HuH-7.5 (cell line): ENCODE results near the gene CELF2.

Experiments used
- DNase-seq: peaks from one replicate; pipeline ENCODE4 v3.0.0; 2011; ENCODE audit warnings: low spot score

The CELF2 gene

DNA sequence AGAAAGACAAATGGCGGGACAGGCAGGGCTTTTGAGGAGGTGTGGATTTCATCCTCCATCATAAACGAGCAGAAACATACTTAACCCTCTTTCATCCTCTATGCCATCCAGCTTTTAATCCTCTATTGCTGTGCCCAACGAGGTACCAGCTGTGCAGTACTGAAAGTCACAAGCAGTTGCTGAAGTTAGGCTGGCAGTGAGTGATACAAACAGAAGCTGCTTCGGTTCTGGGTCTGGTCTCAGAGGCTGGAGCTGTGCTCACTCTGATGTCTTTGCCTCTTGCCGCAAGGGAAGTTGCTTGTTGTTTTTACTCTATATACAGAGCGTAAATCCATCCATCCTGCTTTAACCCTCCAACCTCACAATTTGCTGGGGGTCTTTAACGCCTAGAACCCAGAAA lies 235.2 kb downstream of the CELF2 start:
- DNase-seq = no peak

DNA sequence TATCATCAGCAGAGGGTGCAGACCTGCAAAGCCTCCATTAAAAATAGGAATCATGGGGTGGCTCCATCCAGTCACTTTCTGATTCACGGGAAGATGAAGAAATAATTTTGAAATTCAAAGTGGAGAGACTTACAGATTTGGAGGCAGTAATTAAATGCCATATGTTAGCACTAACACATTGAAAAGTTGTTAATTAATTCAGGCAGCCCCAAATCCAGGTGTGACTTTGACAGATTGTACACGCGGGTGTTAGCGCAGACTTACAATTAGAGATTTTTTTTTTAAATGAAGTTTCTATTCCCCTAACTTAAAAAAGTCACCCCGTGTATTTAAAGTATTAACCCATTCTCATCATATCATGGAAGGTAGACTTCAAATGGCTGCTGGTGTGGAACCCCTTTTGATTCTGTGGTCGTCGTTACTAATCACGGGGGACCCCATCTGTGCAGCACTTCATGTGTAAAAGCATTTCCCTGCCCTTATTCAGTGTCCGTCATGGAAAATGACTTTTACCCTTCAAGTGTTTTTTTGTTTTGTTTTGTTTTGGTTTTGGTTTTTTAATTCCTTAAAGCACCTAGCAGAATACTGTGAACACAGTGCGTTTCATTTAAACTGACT lies 235.8 kb downstream of the CELF2 start:
- DNase-seq = no peak

DNA sequence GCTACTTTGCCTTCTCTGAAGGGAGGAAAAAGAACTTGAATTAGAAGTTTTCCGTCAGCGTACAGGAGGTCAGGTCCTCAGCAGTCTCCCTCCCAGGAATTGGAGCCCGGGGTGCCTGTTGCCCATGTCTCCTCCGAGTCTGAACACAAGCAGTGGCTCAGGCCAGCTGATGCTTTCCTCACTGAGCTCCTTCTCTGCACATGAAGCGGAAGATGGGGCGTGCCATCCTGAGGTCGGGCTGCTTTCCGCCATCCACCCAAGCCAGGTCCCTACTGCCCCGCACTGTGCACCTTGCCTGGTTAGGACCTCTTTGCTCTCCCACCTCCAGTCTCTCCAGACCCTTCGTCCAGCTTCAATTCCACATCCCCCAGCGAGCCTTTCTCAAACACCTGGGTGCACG lies 237.5 kb downstream of the CELF2 start:
- DNase-seq = no peak

DNA sequence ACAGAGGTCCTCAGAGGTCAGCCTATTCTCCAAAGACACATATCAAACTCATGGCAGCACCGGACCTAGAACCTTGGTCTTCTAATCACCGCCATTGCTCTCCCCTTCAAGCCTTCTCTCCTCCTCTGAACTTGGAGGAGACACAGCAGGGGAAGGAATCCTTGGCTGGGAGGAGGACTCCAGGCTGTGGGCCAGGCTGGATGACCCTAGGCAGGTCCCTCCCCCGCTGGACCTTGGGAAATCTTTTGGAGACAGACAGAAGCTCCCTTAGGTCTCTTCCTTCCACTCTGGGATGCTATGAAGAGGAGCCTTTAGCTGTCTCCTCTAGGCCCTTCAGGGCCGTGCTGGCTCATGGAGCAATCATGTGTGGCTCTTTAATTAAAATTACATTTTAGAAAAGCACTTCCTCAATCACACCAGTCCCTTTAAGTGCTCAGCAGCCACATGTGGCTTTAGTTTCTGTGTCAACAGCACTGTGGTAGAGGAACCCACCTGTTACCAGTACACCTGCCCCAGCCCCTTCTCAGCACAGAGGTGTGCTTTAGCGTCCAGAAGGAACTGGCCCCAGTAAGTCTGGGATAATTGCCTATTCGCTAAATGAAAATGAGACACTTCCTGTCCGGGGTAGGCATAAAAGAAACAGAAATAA lies 238.2 kb downstream of the CELF2 start:
- no peak for DNase-seq

DNA sequence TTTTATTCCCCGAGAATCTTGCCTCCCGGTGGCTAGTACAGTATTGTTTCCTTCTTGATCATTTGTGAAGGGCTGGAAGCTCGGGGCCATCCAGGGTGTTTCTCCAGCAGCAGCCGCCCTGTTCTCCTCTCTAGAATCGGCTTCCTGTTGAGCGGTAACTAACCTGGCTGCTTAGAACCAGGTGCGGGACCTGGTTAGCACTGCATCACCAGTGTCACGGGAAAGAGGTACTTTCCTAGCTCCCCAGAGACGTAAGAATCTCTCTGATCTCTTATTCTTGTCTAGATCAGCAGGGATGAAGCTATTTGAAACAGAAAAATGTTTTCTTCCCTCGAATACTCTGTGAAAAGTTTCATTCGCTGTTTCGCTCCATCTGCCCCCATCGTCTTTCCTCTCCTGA lies 239.2 kb downstream of the CELF2 start:
- DNase-seq = no peak

DNA sequence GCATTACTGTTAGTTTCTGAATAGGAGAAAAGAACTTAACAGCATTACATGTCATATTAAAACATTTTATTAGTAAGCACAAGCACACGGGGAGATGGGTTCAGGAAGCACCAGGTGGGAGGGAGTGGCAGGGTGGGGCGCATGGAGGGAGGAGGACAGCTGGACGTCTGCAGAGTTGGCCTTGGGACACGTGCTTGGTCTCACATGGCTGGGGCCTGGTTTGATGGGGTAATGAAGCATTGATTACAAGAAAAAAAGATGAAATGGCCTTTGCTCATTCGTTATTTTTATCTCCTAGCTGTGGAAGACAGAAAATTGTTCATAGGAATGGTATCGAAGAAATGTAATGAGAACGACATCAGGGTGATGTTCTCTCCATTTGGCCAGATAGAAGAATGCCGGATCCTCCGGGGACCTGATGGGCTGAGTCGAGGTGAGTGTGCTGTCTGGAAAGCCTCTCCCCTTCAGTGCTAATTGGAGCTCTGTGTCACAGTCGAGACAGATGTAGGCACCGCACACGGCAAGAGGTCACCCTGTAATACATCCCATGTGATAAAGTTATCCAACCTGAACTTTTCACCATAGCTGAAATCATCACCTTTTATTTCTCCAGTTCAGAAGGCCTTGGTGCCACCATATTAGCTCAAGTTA lies 239.9 kb downstream of the CELF2 start:
- no peak for DNase-seq

DNA sequence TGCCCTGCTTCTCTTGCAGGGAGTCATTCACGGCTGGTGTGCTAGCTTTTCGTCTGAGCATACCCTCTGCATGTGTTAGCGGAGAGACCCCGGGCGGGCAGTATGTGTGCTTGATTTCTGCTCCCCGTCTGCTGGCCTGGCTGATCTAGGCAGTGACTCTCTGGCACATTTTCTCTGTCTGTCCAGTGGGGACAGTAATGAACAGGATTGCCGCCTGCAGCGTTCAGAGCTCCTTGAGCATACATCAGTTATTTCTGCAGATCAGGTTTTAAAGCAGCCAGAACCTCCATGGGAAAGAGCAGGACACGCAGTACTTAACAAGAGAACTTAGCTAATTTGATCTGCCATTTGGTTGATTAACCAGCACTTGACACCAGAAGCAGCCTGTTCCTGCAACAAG lies 242.5 kb downstream of the CELF2 start:
- DNase-seq = peak; percentile 12

DNA sequence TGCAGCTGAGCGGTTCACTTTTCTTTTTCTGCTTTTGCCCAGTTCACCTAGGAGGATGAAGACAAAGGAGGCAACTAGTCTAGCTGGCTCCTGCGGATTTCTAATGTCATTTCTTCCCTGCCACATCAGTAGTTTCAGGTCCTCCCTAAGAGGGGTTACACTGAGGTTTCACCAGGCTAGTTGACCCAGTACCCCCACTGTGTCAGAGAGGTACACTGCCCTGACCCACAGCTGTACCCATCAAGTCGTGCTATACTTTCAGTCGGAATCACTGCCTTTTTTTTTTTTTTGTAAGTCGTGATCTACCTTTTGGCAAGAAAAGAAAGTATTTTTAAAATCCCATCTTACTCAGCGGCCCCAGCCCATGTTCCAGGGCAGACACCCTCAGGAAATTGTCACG lies 243.5 kb downstream of the CELF2 start:
- no peak for DNase-seq

DNA sequence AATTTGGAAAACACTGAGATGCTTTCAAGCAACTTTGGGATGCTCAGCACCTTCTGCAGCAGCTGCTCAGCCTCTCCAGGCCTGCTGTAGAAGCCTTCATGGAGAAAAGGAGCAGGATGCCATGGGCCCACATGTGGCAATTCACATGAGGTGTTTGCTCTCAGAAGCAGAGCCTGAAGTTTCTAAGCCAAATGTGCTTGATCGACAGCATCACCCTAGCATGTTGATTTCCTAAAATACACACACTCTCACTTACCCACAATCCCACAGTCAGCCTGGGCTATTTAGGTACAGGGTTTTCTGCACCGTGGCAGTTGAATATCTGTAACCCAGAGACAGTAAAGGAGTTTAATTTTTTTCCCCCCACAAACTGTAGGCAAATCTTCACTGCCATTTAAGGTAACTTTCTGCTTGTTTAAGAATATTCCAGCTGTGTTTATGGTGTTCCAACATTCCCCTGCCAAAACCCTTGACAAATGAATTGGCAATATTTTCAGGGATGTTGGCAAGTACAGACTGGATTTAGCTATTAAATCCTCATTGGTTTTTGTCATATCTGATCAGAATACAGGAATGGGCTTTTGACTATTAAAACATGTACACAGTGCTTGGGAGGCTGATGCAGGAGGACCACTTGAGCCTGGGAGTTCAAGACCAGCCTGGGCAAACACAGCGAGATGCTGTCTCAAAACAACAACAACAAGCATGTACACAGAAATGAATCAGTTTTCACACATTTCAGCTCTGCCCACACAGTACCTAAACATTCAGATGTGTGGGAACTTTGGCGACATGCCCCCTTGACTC lies 244.2 kb downstream of the CELF2 start:
- DNase-seq = no peak

DNA sequence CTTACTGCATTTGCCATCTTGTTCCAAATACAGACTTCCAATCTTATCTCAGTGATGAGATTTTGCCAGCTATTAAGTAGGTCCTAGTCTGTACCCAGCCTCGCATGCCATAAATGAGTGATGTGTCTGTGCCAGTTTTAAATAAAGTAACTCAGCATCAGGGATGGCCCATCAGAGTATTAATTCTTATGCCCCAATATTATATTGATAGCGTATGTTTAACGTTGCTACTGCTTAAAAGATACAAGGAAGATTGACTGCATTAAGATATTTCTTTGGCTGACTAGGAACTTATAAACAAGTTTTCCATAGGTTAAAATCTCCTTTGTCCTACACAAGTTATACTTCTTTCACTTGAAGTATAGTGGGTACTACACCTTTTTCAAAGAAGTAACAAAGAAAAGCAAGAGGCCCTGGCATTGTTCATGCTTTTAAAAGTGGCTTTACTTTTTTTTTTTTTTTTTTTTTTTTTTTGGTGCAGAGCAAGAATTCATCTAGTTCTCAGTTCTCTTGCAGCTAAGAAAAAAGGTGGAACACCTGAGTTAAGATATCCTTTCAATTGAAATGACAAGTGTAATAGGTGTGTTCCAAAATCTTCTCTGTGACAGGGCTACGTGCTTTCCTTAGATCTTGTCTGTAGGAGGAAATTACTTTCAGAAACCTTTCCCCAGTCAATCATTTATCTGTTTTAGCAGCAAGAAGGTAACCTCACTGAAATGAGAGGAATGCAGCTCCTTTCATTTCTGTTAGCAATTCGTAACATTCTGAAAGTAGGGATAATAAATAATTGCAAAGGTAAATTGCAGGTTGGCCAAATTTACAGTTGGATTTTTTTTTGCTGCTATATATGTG lies 245.0 kb downstream of the CELF2 start:
- no peak for DNase-seq

DNA sequence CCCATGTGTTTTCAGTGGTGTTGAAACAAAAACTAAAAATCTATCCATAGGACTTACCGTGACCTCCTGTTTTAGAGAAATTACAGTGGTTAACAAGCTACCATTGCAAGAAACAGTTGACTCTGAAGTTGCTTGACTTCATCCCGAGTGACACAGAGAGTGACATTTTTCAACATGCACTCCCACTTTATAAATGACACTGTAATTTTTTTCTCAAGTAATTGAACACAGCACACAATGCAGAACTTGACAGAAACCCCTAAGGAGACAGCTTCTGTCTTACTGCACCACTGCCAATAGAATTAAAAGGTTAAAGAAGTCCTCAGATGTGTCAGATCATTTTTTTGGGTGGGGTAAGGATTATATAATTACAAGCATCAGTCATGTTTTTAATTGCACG lies 246.1 kb downstream of the CELF2 start:
- no peak for DNase-seq

DNA sequence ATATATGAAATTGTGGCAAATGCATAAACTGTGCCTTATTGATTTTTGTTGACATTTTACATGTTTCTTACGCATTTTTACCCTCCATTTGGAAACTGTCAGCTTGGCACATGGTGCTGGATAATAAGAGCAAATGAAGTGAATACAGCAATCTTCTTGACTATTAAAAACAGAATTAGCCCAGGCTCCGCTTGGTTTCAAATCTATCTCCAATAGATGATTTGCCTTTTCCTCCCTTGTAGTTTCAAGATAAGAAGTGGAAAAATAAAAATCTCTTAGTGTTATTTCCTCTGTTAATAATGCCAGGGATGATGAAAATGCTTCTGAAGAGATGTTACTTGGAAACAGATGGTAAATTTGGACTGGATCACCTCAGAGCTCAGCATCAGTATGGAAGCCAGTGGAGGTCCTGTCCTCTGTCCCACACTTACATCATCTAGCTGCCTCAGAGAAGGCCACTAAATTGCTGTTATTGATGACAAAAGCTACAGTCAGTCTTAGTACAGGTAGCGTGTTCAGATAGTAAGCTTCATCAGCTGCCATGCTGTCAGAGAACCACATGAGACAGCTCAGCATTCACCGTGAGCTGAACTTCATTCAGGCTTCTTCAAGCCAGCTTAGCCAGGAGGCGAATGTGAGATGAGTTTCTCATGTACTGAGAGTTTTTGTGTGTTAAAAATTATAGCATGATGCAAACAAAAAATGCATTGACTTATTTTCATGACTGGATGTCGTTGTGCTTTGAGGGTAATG lies 246.8 kb downstream of the CELF2 start:
- no peak for DNase-seq

DNA sequence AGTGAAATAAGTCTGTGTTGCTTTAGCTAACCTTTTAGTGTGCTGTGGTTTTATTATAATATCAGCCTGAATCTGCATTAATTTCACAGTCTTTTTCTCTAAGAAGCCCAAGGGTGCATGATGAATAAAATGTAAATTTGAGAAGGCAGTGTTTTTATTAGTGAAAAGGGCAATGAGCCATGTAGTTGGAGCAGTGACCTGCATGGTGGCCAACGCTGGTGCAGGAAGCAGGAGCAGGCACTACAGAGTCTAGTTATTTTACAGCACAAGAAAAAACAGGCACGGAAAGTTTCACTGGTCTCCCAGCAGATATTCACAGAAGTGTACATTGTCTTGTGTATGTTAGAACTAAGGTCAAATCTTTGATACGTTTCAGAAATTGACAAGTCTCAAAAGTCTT lies 247.8 kb downstream of the CELF2 start:
- no peak for DNase-seq

DNA sequence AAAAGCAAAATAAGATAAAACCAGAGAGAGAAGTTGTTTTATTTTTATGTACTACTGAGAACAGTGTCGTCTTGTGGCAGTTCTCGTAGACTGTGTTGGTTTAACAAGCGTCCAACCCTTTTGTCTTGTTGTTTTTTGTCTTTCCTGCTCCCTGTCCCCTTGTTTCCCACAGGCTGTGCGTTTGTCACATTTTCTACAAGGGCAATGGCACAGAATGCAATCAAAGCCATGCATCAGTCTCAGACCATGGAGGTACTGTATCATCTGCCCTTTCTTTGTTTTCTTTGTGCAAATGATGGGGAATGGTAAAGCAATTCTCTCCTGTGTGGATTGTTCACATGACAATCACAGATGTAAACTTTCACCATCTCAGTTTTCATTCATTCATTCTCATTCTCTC lies 248.8 kb downstream of the CELF2 start:
- no peak for DNase-seq

DNA sequence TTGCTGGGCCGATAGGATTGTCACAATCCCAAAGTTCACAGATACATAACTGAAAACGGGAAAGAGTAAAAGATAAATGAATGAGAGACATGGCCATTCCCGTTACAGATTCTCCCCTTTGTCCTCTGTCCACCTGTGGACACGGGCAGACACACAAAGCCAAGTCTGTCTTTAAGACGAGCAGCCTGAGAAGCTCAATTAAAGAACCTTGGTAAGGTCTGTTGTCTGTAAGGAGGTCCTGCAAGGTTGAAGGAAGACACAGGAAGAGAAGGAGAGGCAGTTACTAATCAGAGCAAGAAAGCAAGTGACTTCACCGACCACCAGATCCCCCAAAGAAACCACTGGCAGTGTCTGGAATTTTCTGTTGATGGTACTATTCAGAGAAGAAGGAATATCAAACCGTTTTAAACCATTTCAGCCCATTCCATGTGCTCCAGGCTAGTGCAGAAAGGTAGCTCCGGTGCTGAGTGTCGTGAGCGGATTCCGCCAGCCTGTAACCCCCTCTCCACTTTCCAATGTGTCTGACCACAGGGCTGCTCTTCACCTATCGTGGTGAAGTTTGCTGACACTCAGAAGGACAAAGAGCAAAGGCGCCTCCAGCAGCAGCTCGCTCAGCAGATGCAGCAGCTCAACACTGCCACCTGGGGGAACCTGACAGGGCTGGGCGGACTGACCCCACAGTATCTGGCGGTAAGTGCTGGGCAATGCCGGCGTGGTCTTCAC lies 252.6 kb downstream of the CELF2 start:
- peak; percentile 63 for DNase-seq

DNA sequence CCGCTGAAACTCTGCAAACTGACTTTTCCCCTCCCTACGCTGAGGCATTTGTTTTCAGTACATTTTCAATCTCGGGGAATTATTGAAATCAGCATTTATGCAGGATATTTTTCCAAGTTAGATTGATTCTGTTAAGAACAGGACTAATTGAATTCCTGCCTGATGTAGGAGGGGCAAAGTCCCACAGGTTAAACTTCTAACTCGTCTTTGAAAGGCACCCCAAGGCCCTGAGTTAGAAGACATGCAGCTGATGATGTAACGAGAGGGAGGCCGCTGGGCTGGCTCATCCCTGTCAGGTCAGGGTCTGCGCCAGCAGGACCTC lies 253.1 kb downstream of the CELF2 start:
- DNase-seq = no peak

DNA sequence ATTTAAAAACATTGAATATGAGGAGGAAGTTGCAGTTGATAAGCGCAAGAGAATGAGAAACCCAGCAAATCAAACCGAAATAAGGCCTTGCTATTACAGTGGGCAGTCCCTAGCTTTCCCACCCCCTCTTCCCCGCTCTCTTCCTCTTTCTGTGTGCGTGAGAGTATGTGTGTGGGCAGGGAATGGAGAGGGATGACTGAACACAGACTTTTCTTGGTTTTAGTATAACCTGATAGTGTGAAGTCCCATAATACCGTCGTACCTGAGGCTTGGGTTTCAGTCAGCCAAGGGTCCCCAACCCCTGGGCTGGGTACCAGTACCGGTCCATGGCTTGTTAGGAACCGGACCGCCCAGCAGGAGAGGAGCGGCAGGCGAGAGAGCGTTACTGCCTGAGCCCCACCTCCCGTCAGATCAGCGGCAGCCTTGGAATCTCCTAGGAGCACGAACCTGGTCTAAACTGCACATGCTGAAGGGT lies 255.3 kb downstream of the CELF2 start:
- DNase-seq = no peak

DNA sequence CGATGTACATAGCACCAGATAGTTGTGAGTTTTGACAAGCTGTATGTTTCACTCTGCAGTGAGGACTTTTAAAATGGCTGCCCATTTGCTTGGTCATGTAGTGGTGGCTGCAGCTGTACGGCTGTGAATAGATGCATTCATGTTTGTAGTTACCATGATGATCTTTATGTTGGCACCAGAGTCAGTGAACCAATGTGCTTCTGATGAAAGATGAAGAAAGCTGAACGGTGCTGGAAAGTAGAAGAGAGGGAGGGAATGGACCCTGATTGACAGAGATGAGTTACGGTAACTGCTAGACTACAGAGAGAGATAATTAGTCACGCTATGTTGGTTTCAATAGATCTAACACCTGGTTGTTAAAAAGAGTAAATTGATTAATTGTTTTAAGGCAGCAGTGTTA lies 256.8 kb downstream of the CELF2 start:
- DNase-seq = no peak

DNA sequence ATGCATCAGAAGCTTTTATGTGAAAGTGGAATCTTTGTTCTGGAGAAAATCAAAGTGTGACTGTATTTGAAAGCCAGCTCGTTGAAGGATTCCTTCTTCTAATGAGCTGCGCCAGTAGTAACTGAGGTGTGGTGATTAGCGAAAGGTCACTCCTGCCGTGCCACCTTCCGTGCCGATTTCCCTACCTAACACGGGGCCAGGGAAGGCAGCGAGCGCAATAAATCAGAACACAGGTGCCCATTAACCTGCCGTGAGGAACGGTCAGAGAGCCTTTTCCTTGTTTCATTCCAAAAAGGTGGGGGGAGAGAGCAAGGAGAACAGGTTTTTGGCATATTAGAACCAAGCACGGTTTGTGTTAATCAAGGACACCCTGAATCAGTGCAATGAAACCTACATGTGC lies 258.0 kb downstream of the CELF2 start:
- no peak for DNase-seq

DNA sequence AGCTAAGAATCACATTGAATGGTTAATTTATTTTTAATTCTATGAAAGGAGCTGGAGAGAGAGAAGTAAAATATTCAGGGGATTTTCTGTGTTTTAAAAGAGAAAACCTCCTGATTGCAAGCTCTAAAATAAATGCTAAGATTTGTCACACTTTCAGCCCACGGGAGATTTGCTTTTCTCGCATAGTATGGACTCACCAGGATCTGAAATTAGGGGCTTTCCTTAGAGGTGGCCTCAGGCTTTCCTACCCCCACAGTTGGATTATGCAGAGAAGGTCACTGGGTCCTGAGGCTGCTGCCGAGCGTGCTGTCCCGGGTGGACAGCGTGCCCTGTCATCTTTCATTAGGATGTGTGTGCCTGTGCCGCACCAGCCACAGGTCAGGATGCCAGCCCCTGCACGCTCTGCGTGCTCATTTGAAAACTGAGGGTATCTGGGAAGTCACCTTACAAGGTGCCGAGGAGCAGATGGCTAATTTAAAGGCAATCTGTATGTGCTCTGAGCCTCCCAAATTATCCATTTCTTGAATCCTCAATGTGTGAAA lies 258.8 kb downstream of the CELF2 start:
- DNase-seq = no peak
